ENCODE measurements around the gene PKNOX2. TPM values are rescaled to one million over a fixed set of nuclear protein-coding genes. Genes with fewer than 3 reads are reported as not detected.

Gene PKNOX2
- total and polyA plus RNA-seq, 9 of the 15 experiments (the other 6 are each of a cell fraction or from before 2014, with no cell fraction given) = not detected

DNA sequence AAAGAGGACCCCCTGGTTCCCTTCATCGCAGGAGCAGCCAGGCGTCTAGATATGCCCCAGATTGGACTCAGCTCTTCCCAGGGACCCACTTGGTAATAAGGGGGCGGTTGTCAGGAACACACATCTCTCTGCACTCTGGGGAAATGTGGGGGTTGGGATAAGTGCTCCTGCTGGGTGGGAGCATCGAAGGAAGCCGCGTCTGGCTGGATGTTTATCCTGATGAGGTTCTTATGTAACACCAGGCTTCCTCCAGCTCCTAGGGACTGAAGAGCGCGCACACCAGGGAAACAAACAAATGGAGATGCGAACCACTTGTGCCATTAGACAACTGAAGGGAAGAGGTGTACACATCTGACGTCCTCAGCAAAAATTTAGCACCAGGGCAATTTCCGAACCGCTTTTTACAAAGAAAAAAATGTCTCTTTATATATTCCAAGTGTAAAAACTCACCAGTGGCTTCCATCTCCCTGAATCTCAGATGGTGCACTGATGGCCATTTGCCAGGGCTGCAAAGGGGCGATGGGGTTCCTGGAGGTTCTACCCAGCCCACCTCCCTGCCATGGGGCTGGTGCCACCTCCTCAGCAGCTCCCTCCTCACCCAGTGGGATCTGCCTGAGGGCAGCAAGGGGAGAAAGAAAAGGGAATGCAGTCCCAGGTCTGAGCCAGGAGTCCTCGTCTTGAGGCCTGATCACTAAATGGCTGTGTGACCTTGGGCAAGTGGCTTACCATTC lies 89.4 kb downstream of the PKNOX2 start (continued):
- no peak for TF ChIP-seq NFIX (CRISPR knock-in tag; IDR thresholded peaks at IDR 0.05; ENCODE audit: low read depth)
- no peak for TF ChIP-seq NFE2 (IDR thresholded peaks at IDR 0.05; ENCODE audit: low read depth)
- no peak for TF ChIP-seq CHD2 (IDR thresholded peaks at IDR 0.05; ENCODE audit: low read depth, low read length)
- TF ChIP-seq CEBPG (CRISPR knock-in tag; IDR thresholded peaks at IDR 0.05) = no peak
- no peak for TF ChIP-seq CEBPG (tag; conservative IDR thresholded peaks at IDR 0.05 in 1 of 2, IDR thresholded peaks at IDR 0.05 in 1 of 2)

DNA sequence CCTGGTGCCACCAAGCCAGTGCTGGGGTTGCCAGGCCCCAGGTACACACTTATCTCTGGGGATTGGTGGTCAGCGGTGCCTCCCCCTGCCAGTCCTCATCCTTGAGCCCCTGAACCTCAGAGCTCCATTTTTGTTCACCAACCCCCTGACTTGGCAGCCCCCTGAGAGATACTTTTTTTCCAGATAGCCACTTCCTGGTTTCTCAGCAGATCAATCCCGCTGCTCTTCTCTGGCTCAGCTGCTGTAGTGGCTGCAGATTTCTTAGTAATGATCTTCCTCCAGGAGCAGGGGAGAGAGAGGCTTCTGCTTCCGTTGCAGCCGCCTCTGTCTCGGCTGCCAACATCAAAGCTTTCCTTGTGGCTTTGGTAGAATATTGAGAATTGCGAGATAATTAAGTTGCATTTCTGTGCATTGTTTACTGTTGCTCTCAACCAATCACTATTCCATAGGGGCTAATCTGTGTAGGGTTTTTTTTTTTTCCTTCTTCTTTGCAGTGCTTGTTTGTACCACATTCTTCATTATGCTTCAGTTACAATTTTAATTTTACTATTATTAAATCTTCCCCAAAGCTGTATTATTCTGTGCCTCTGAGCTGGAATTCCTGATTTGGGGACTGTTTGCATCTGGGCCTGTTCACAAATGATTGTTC lies 92.1 kb downstream of the PKNOX2 start:
- intact Hi-C loops (cut with micrococcal nuclease) = no loop called here
- Histone ChIP-seq H3K27ac (ENCODE audit: extremely low read depth, low read depth, low read length) (no peak overlapping the region), H2AFZ (ENCODE audit: low read depth, low read length) (no peak overlapping the region), H4K20me1 (replicated peaks; ENCODE audit: control insufficient read depth, insufficient read depth, low read length) (peaks cover 7% of the 10 kb centered on the region; the same call in 1 of the 2 replicates), H3K9ac (ENCODE audit: insufficient read depth in 1 of 2, low read depth in 2 of 2, low read length in 2 of 2) (no peak overlapping the region), H3K36me3 (ENCODE audit: control insufficient read depth, insufficient read depth, low read length) (no peaks in the 10 kb centered on the region), H3K4me1 (replicated peaks in 1 of 2; ENCODE audit: control insufficient read depth in 2 of 2, insufficient read depth in 2 of 2, low read length in 2 of 2) (no peaks in the 10 kb centered on the region), H3K4me2 (ENCODE audit: insufficient read depth, low read length) (no peak overlapping the region), H3K4me3 (no peak overlapping the region), H3K9me1 (ENCODE audit: control insufficient read depth, insufficient read depth, low read length) (no peaks in the 10 kb centered on the region), H3K79me2 (ENCODE audit: control insufficient read depth, insufficient read depth, low read length) (no peaks in the 10 kb centered on the region), H3K27me3 (ENCODE audit: control insufficient read depth in 2 of 2, insufficient read depth in 2 of 2, low read length in 2 of 2) (peaks cover 14 to 60% of the 10 kb centered on the region in 2 experiments), H3K9me3 (replicated peaks; ENCODE audit: control insufficient read depth, insufficient read depth, low read depth, low read length) (no peaks in the 10 kb centered on the region)
- TF ChIP-seq, protein P1, sequence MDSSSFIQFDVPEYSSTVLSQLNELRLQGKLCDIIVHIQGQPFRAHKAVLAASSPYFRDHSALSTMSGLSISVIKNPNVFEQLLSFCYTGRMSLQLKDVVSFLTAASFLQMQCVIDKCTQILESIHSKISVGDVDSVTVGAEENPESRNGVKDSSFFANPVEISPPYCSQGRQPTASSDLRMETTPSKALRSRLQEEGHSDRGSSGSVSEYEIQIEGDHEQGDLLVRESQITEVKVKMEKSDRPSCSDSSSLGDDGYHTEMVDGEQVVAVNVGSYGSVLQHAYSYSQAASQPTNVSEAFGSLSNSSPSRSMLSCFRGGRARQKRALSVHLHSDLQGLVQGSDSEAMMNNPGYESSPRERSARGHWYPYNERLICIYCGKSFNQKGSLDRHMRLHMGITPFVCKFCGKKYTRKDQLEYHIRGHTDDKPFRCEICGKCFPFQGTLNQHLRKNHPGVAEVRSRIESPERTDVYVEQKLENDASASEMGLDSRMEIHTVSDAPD (CRISPR knock-in tag; IDR thresholded peaks at IDR 0.05) = no peak
- no peak for TF ChIP-seq ATF7 (IDR thresholded peaks at IDR 0.05)
- TF ChIP-seq, protein P2, sequence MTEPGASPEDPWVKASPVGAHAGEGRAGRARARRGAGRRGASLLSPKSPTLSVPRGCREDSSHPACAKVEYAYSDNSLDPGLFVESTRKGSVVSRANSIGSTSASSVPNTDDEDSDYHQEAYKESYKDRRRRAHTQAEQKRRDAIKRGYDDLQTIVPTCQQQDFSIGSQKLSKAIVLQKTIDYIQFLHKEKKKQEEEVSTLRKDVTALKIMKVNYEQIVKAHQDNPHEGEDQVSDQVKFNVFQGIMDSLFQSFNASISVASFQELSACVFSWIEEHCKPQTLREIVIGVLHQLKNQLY (CRISPR knock-in tag; conservative IDR thresholded peaks at IDR 0.05) = no peak
- FAIRE-seq (no peak), DNase-seq (ENCODE audit: extremely low read depth in 1 of 4, low spot score in 3 of 4) (no peak), ATAC-seq (no peak)
- BruUV-seq (replicated peaks) = no TSS peak
- ChIA-PET POLR2A (interaction anchor here (0.5 kb wide), 1 partner anchor 663 kb away, joined by 3 read pairs; no protein-coding TSS in a partner anchor), CTCF (ENCODE audit: low intra/inter-chr PET ratio) (interaction anchor here (0.6 kb wide), 1 partner anchor 614 kb away, joined by 5 read pairs; no protein-coding TSS in a partner anchor)
- under 1% methylated on average over 6 of the region's 6 CpGs for WGBS (ENCODE audit: insufficient coverage, low coverage, missing lambda C conversion rate)
- in situ Hi-C loops (cut with MboI) = no loop called here
